ENCODE measurements around the gene TMC8.

Gene TMC8

DNA sequence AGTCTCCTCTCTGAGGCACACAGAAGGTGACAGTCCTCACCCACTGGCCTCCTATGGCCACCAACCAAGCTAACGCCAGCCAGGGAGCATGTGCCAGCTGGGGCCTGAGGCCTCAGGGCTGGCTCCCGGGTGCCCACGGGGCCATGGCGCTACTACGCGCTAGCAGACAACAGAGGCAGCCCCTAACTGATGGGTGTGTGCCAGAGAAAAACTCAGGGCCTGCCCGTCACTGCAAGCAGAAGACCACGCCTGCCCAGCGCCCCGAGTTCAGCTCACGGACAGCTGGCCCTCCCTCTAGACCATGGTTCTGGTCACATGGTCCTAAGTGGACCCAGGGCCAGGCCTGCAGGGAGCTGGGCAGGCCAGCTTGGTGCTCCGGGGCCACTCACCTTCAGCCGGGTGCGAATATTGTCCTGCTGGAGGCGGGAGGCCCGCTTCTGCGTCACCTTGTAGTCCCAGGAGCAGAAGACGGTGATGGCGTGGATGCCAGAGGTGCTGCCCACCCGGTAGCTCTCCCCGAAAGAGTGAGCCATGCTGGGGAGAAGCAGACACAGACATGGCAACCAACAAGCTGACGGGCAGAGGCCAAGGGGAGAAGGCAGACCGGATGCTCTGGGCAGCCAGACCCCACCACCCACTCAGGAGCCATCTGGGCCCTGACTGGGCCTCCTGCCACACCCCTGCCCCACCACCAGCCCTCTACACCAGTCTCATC is 8.2 kb upstream of the TMC8 start:
- Histone ChIP-seq H3K27me3 (ENCODE audit: insufficient read depth, low read length, poor library complexity, severe bottlenecking) (no peaks in the 10 kb centered on the region), H3K9me3 (ENCODE audit: insufficient read depth, low read depth, low read length) (no peaks in the 10 kb centered on the region), H3K79me2 (ENCODE audit: insufficient read depth, low read length) (peaks cover 72% of the 10 kb centered on the region), H3K36me3 (ENCODE audit: insufficient read depth, low read length) (peaks cover 19% of the 10 kb centered on the region; the same call in 1 of the 2 replicates), H3K9ac (ENCODE audit: low read depth, low read length, poor library complexity, severe bottlenecking) (peak overlapping the region; percentile 74), H4K20me1 (ENCODE audit: insufficient read depth, low read length, poor library complexity, severe bottlenecking) (peaks cover 30% of the 10 kb centered on the region), H3F3A (ENCODE audit: low read depth) (no peaks in the 10 kb centered on the region), H3K4me2 (ENCODE audit: low read depth, low read length, poor library complexity, severe bottlenecking) (peak overlapping the region; percentile 77), H2AFZ (ENCODE audit: low read length) (no peak overlapping the region), H3K4me1 (ENCODE audit: insufficient read depth, low read length, poor library complexity, severe bottlenecking) (peaks cover 49% of the 10 kb centered on the region), H3K9me2 (replicated peaks; ENCODE audit: low read depth, low read length) (no peaks in the 10 kb centered on the region), H3K4me3 (ENCODE audit: low read length, poor library complexity, severe bottlenecking) (peak overlapping the region; percentile 68)
- no peak for TF ChIP-seq EZH2phosphoT487 (IDR thresholded peaks at IDR 0.05; ENCODE audit: borderline replicate concordance)
- TF ChIP-seq, protein P1, sequence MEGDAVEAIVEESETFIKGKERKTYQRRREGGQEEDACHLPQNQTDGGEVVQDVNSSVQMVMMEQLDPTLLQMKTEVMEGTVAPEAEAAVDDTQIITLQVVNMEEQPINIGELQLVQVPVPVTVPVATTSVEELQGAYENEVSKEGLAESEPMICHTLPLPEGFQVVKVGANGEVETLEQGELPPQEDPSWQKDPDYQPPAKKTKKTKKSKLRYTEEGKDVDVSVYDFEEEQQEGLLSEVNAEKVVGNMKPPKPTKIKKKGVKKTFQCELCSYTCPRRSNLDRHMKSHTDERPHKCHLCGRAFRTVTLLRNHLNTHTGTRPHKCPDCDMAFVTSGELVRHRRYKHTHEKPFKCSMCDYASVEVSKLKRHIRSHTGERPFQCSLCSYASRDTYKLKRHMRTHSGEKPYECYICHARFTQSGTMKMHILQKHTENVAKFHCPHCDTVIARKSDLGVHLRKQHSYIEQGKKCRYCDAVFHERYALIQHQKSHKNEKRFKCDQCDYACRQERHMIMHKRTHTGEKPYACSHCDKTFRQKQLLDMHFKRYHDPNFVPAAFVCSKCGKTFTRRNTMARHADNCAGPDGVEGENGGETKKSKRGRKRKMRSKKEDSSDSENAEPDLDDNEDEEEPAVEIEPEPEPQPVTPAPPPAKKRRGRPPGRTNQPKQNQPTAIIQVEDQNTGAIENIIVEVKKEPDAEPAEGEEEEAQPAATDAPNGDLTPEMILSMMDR (conservative IDR thresholded peaks at IDR 0.05; ENCODE audit: low read length) = no peak

DNA sequence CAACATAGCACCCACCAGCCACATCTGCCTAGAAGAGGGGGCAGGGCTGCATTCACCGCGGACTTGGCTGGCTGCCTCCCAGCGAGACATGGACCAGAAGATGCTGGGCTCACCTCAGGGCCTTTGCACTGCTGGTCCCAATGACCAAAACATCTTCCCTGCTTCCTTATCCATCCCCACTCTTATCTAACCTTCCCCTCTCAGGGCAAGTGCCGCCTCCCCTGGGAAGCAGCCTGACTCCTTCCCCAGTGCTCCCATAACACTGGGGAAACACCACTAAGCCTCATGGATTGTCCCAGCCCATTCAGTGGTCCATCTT is 7.7 kb upstream of the TMC8 start:
- no peak overlapping the region for H2AFZ ChIP-seq (ENCODE audit: low read length)
- no peak overlapping the region for H3K9ac ChIP-seq (ENCODE audit: low read depth, low read length, poor library complexity, severe bottlenecking)
- peaks cover 19% of the 10 kb centered on the region; the same call in 1 of the 2 replicates for H3K36me3 ChIP-seq (ENCODE audit: insufficient read depth, low read length)
- no peak overlapping the region for H3K4me3 ChIP-seq (ENCODE audit: low read length, poor library complexity, severe bottlenecking)
- H3K79me2 ChIP-seq (ENCODE audit: insufficient read depth, low read length) = peaks cover 77% of the 10 kb centered on the region
- H3K9me2 ChIP-seq (replicated peaks; ENCODE audit: low read depth, low read length) = no peaks in the 10 kb centered on the region
- no peak for TF ChIP-seq EZH2phosphoT487 (IDR thresholded peaks at IDR 0.05; ENCODE audit: borderline replicate concordance)
- TF ChIP-seq, protein P1 (conservative IDR thresholded peaks at IDR 0.05; ENCODE audit: low read length) = no peak
- peaks cover 35% of the 10 kb centered on the region for H4K20me1 ChIP-seq (ENCODE audit: insufficient read depth, low read length, poor library complexity, severe bottlenecking)
- H3K27me3 ChIP-seq (ENCODE audit: insufficient read depth, low read length, poor library complexity, severe bottlenecking) = no peaks in the 10 kb centered on the region
- H3K4me2 ChIP-seq (ENCODE audit: low read depth, low read length, poor library complexity, severe bottlenecking) = peak overlapping the region; percentile 77
- peaks cover 49% of the 10 kb centered on the region for H3K4me1 ChIP-seq (ENCODE audit: insufficient read depth, low read length, poor library complexity, severe bottlenecking)
- H3F3A ChIP-seq (ENCODE audit: low read depth) = no peaks in the 10 kb centered on the region
- no peaks in the 10 kb centered on the region for H3K9me3 ChIP-seq (ENCODE audit: insufficient read depth, low read depth, low read length)

DNA sequence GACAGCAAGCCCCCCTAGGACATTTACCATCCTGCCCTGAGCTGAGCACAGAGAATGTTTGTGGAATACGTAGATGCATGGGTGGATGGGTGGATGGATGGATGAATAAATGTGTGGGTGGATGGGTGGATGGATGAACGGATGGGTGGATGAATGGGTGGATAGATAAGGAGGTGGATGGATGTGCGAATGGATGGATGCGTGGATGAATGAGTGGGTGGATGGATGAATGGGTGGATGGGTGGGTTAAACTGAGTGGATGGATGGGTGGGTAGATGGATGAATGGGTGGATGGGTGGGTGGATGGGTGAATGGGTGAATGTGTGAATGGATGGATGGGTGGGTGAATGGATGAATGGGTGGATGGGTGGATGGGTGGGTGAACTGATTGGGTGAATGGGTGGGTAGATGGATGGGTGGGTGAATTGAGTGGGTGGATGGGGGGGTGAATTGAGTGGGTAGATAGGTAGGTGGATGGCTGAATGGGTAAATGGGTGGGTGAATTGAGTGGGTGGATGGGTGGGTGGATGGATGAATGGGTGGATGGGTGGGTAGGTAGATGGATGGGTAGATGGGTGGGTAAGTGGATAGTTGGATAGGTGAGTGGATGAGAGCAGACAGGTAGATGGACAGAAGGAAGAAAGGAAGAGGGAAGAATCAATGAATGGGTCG is 7.2 kb upstream of the TMC8 start:
- Histone ChIP-seq H3F3A (ENCODE audit: low read depth) (no peaks in the 10 kb centered on the region), H4K20me1 (ENCODE audit: insufficient read depth, low read length, poor library complexity, severe bottlenecking) (peaks cover 35% of the 10 kb centered on the region), H3K4me1 (ENCODE audit: insufficient read depth, low read length, poor library complexity, severe bottlenecking) (peaks cover 52% of the 10 kb centered on the region), H3K79me2 (ENCODE audit: insufficient read depth, low read length) (peaks cover 82% of the 10 kb centered on the region), H3K4me2 (ENCODE audit: low read depth, low read length, poor library complexity, severe bottlenecking) (peak overlapping the region; percentile 77), H3K4me3 (ENCODE audit: low read length, poor library complexity, severe bottlenecking) (no peak overlapping the region), H3K9ac (ENCODE audit: low read depth, low read length, poor library complexity, severe bottlenecking) (no peak overlapping the region), H3K9me3 (ENCODE audit: insufficient read depth, low read depth, low read length) (no peaks in the 10 kb centered on the region), H2AFZ (ENCODE audit: low read length) (no peak overlapping the region), H3K36me3 (ENCODE audit: insufficient read depth, low read length) (peaks cover 19% of the 10 kb centered on the region; the same call in 1 of the 2 replicates), H3K27me3 (ENCODE audit: insufficient read depth, low read length, poor library complexity, severe bottlenecking) (no peaks in the 10 kb centered on the region), H3K9me2 (replicated peaks; ENCODE audit: low read depth, low read length) (no peaks in the 10 kb centered on the region)
- TF ChIP-seq EZH2phosphoT487 (IDR thresholded peaks at IDR 0.05; ENCODE audit: borderline replicate concordance) = no peak
- TF ChIP-seq, protein P1 (conservative IDR thresholded peaks at IDR 0.05; ENCODE audit: low read length) = no peak

Measured in Loucy (cell line).